ENCODE results near the gene SPAG7. TPM values are rescaled to one million over a fixed set of nuclear protein-coding genes. Genes with fewer than 3 reads are reported as not detected.

The SPAG7 gene
- total and polyA plus RNA-seq, 4 donors, result 38.8 to 109 (median 45.9) TPM

- DNase-seq (no peak), ATAC-seq (ENCODE audit: low FRiP score) (no peak)
- Histone ChIP-seq H3K4me1 (ENCODE audit: control insufficient read depth in 1 of 2, insufficient read depth in 2 of 2, low read length in 2 of 2) (no peaks in the 10 kb centered on the region), H3K9me3 (ENCODE audit: control insufficient read depth, low read length) (no peaks in the 10 kb centered on the region), H3K36me3 (ENCODE audit: control insufficient read depth in 1 of 2, insufficient read depth in 2 of 2, low read length in 1 of 2) (peaks cover 0 to 5% of the 10 kb centered on the region in 2 donors), H3K27me3 (ENCODE audit: control insufficient read depth in 1 of 2, insufficient read depth in 2 of 2, low read length in 1 of 2) (no peaks in the 10 kb centered on the region), H3K27ac (ENCODE audit: low read depth in 1 of 2, low read length in 2 of 2) (no peak overlapping the region), H3K4me3 (ENCODE audit: low read length in 2 of 2) (no peak overlapping the region)
- intact Hi-C loops (cut with DNase I), result no loop called here
- WGBS, 2 donors, result 87% methylated on average over 18 of the region's 18 CpGs
Measured at GRCh38 chr17:4959261-4959965, 8.2 kb downstream of the SPAG7 start.

- DNase-seq, result no peak
- WGBS, 2 donors, result 41 to 55% methylated on average over 3 of the region's 3 CpGs
- Histone ChIP-seq H3K4me1 (ENCODE audit: control insufficient read depth in 1 of 2, insufficient read depth in 2 of 2, low read length in 2 of 2) (no peaks in the 10 kb centered on the region), H3K4me3 (ENCODE audit: low read length in 2 of 2) (no peak overlapping the region), H3K27ac (ENCODE audit: low read depth in 1 of 2, low read length in 2 of 2) (no peak overlapping the region), H3K9me3 (ENCODE audit: control insufficient read depth, low read length) (no peaks in the 10 kb centered on the region), H3K36me3 (ENCODE audit: control insufficient read depth in 1 of 2, insufficient read depth in 2 of 2, low read length in 1 of 2) (peaks cover 0 to 5% of the 10 kb centered on the region in 2 donors), H3K27me3 (ENCODE audit: control insufficient read depth in 1 of 2, insufficient read depth in 2 of 2, low read length in 1 of 2) (no peaks in the 10 kb centered on the region)
- intact Hi-C loops (cut with DNase I), result no loop called here
- ATAC-seq (ENCODE audit: low FRiP score), result no peak
Measured at GRCh38 chr17:4958102-4958501, 9.5 kb downstream of the SPAG7 start.

- no peak for ATAC-seq (ENCODE audit: low FRiP score)
- Histone ChIP-seq H3K27me3 (ENCODE audit: control insufficient read depth in 1 of 2, insufficient read depth in 2 of 2, low read length in 1 of 2) (no peaks in the 10 kb centered on the region), H3K4me3 (ENCODE audit: low read length in 2 of 2) (no peak overlapping the region), H3K9me3 (ENCODE audit: control insufficient read depth, low read length) (no peaks in the 10 kb centered on the region), H3K4me1 (ENCODE audit: control insufficient read depth in 1 of 2, insufficient read depth in 2 of 2, low read length in 2 of 2) (no peaks in the 10 kb centered on the region), H3K36me3 (ENCODE audit: control insufficient read depth in 1 of 2, insufficient read depth in 2 of 2, low read length in 1 of 2) (peaks cover 0 to 5% of the 10 kb centered on the region in 2 donors), H3K27ac (ENCODE audit: low read depth in 1 of 2, low read length in 2 of 2) (no peak overlapping the region)
- peak in 1 of 2 donors; percentile 58 for DNase-seq
- 74 to 76% methylated on average over 10 of the region's 10 CpGs for WGBS, 2 donors
- intact Hi-C loops (cut with DNase I), result no loop called here
Measured at GRCh38 chr17:4956493-4957061, 11.0 kb downstream of the SPAG7 start.

- no peaks in the 10 kb centered on the region for H3K4me1 ChIP-seq (ENCODE audit: control insufficient read depth in 1 of 2, insufficient read depth in 2 of 2, low read length in 2 of 2)
- no peaks in the 10 kb centered on the region for H3K27me3 ChIP-seq (ENCODE audit: control insufficient read depth in 1 of 2, insufficient read depth in 2 of 2, low read length in 1 of 2)
- intact Hi-C loops (cut with DNase I), result no loop called here
- no peak for ATAC-seq (ENCODE audit: low FRiP score)
- H3K9me3 ChIP-seq (ENCODE audit: control insufficient read depth, low read length), result no peaks in the 10 kb centered on the region
- no peak for DNase-seq
- H3K27ac ChIP-seq (ENCODE audit: low read depth in 1 of 2, low read length in 2 of 2), result no peak overlapping the region
- 96% methylated on average over 8 of the region's 8 CpGs for WGBS, 2 donors
- no peak overlapping the region for H3K4me3 ChIP-seq (ENCODE audit: low read length in 2 of 2)
- H3K36me3 ChIP-seq (ENCODE audit: control insufficient read depth in 1 of 2, insufficient read depth in 2 of 2, low read length in 1 of 2), result peaks cover 0 to 3% of the 10 kb centered on the region in 2 donors
Measured at GRCh38 chr17:4955091-4955490, 12.5 kb downstream of the SPAG7 start.

GRCh38 chr17:4953451-4953961 is 14.1 kb downstream of the SPAG7 start:
- intact Hi-C loops (cut with DNase I), result no loop called here
- H3K4me3 ChIP-seq (ENCODE audit: low read length in 2 of 2), result no peak overlapping the region
- no peaks in the 10 kb centered on the region for H3K27me3 ChIP-seq (ENCODE audit: control insufficient read depth in 1 of 2, insufficient read depth in 2 of 2, low read length in 1 of 2)
- ATAC-seq (ENCODE audit: low FRiP score) (no peak), DNase-seq (peak in 1 of 2 donors; percentile 69)
- H3K36me3 ChIP-seq (ENCODE audit: control insufficient read depth in 1 of 2, insufficient read depth in 2 of 2, low read length in 1 of 2), result no peaks in the 10 kb centered on the region
- H3K27ac ChIP-seq (ENCODE audit: low read depth in 1 of 2, low read length in 2 of 2), result peak overlapping the region in 1 of 2 donors; percentile 2
- H3K4me1 ChIP-seq (ENCODE audit: control insufficient read depth in 1 of 2, insufficient read depth in 2 of 2, low read length in 2 of 2), result no peaks in the 10 kb centered on the region
- no peaks in the 10 kb centered on the region for H3K9me3 ChIP-seq (ENCODE audit: control insufficient read depth, low read length)
- 38 to 47% methylated on average over 14 of the region's 14 CpGs for WGBS, 2 donors

- no peaks in the 10 kb centered on the region for H3K36me3 ChIP-seq (ENCODE audit: control insufficient read depth in 1 of 2, insufficient read depth in 2 of 2, low read length in 1 of 2)
- 86 to 92% methylated on average over 3 of the region's 3 CpGs for WGBS, 2 donors
- no peaks in the 10 kb centered on the region for H3K9me3 ChIP-seq (ENCODE audit: control insufficient read depth, low read length)
- H3K27me3 ChIP-seq (ENCODE audit: control insufficient read depth in 1 of 2, insufficient read depth in 2 of 2, low read length in 1 of 2), result peaks cover 0 to 2% of the 10 kb centered on the region in 2 donors
- H3K27ac ChIP-seq (ENCODE audit: low read depth in 1 of 2, low read length in 2 of 2), result no peak overlapping the region
- intact Hi-C loops (cut with DNase I), result no loop called here
- H3K4me1 ChIP-seq (ENCODE audit: control insufficient read depth in 1 of 2, insufficient read depth in 2 of 2, low read length in 2 of 2), result no peaks in the 10 kb centered on the region
- no peak for ATAC-seq (ENCODE audit: low FRiP score)
- no peak for DNase-seq
- H3K4me3 ChIP-seq (ENCODE audit: low read length in 2 of 2), result no peak overlapping the region
Measured at GRCh38 chr17:4951486-4951885, 16.1 kb downstream of the SPAG7 start.

GRCh38 chr17:4950746-4951204 is 16.8 kb downstream of the SPAG7 start, which contains the start of gene ENO3:
ENO3 (plus strand) TSS chr17:4951119; CDS start chr17:4951830, 711 bp downstream.
- WGBS, 2 donors, result 32 to 40% methylated on average over 7 of the region's 7 CpGs

GRCh38 chr17:4950075-4950745 is 17.4 kb downstream of the SPAG7 start:
- no peaks in the 10 kb centered on the region for H3K4me1 ChIP-seq (ENCODE audit: control insufficient read depth in 1 of 2, insufficient read depth in 2 of 2, low read length in 2 of 2)

More at GRCh38 chr17:4950746-4951204, 16.8 kb downstream of the SPAG7 start, which contains the start of gene ENO3:
- H3K9me3 ChIP-seq (ENCODE audit: control insufficient read depth, low read length), result no peaks in the 10 kb centered on the region
- ATAC-seq (ENCODE audit: low FRiP score) (no peak), DNase-seq (peak in 1 of 2 donors; percentile 66)
- peaks cover 0 to 2% of the 10 kb centered on the region in 2 donors for H3K27me3 ChIP-seq (ENCODE audit: control insufficient read depth in 1 of 2, insufficient read depth in 2 of 2, low read length in 1 of 2)
- H3K36me3 ChIP-seq (ENCODE audit: control insufficient read depth in 1 of 2, insufficient read depth in 2 of 2, low read length in 1 of 2), result no peaks in the 10 kb centered on the region
- H3K4me3 ChIP-seq (ENCODE audit: low read length in 2 of 2), result peak within 1 kb of the TSS; percentile 20 to 72
- intact Hi-C loops (cut with DNase I), result no loop called here
- H3K27ac ChIP-seq (ENCODE audit: low read depth in 1 of 2, low read length in 2 of 2), result peak within 1 kb of the TSS; percentile 83 to 88
- H3K4me1 ChIP-seq (ENCODE audit: control insufficient read depth in 1 of 2, insufficient read depth in 2 of 2, low read length in 2 of 2), result no peaks in the 10 kb centered on the region

More at GRCh38 chr17:4950075-4950745, 17.4 kb downstream of the SPAG7 start:
- no peaks in the 10 kb centered on the region for H3K36me3 ChIP-seq (ENCODE audit: control insufficient read depth in 1 of 2, insufficient read depth in 2 of 2, low read length in 1 of 2)
- intact Hi-C loops (cut with DNase I), result no loop called here
- H3K27ac ChIP-seq (ENCODE audit: low read depth in 1 of 2, low read length in 2 of 2), result peak overlapping the region; percentile 83 to 88
- H3K4me3 ChIP-seq (ENCODE audit: low read length in 2 of 2), result peak overlapping the region; percentile 72 to 75
- 5 to 10% methylated on average over 37 to 52 of the region's 52 CpGs for WGBS, 2 donors
- DNase-seq, result peak; percentile 77 to 87
- H3K27me3 ChIP-seq (ENCODE audit: control insufficient read depth in 1 of 2, insufficient read depth in 2 of 2, low read length in 1 of 2), result peaks cover 0 to 2% of the 10 kb centered on the region in 2 donors
- peak; percentile 9 for ATAC-seq (ENCODE audit: low FRiP score)
- no peaks in the 10 kb centered on the region for H3K9me3 ChIP-seq (ENCODE audit: control insufficient read depth, low read length)
